Esophagus squamous epithelium (tissue), 4 donors: ENCODE measurements around the gene PLEKHA5.

Experiments
- POLR2A ChIP-seq, 4 donors: fragments of 450-650 bp; IDR thresholded peaks; one replicate each; pipeline ENCODE4 v1.6.1; 2017; ENCODE audit warnings: antibody characterized with exemption in 4 of 4, mild to moderate bottlenecking in 4 of 4, moderate library complexity in 3 of 4
- TF ChIP-seq, protein P1 (sequence below), 6 experiments: fragments of 450-650 bp in 4 of 6; fragments of 200-600 bp in 2 of 6; sonication (generic) in 2 of 6; IDR thresholded peaks; one replicate each; pipeline ENCODE4 v1.5.1; 2016 to 2019; ENCODE audit warnings: antibody characterized with exemption in 6 of 6, mild to moderate bottlenecking in 4 of 6, moderate library complexity in 4 of 6

DNA sequence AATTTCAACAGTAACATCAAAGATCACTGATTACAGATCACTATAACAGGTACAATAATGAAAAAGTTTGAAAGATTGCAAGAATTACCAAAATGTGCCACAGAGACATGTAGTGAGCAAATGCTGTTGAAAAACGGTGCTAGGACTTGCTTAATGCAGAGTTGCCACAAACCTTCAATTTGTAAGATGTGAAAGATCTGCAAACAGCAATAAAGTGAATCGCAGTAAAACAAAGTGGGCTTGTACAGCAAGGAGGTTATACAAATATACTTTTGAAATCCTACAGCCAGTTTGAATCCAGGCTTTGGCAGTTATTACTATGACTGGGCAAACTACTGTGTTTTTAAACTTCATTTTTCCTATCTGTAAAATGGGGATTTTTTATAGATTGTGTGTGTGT lies 1.0 kb upstream of the PLEKHA5 start:
- TF ChIP-seq, protein P1, sequence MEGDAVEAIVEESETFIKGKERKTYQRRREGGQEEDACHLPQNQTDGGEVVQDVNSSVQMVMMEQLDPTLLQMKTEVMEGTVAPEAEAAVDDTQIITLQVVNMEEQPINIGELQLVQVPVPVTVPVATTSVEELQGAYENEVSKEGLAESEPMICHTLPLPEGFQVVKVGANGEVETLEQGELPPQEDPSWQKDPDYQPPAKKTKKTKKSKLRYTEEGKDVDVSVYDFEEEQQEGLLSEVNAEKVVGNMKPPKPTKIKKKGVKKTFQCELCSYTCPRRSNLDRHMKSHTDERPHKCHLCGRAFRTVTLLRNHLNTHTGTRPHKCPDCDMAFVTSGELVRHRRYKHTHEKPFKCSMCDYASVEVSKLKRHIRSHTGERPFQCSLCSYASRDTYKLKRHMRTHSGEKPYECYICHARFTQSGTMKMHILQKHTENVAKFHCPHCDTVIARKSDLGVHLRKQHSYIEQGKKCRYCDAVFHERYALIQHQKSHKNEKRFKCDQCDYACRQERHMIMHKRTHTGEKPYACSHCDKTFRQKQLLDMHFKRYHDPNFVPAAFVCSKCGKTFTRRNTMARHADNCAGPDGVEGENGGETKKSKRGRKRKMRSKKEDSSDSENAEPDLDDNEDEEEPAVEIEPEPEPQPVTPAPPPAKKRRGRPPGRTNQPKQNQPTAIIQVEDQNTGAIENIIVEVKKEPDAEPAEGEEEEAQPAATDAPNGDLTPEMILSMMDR (IDR thresholded peaks at IDR 0.05): no peak
- no peak for TF ChIP-seq POLR2A (IDR thresholded peaks at IDR 0.05)
